Ectodermal cell (in vitro differentiated cells): Measurements from ENCODE around the gene PRICKLE4.

Experiments
- H3K27ac ChIP-seq: 2 replicates; pipeline ENCODE4 v1.7.0; 2013; ENCODE audit warnings: mild to moderate bottlenecking, low read depth, low read length; ENCODE audit not compliant: insufficient read depth, poor library complexity, severe bottlenecking
- H3K27me3 ChIP-seq: 2 replicates; pipeline ENCODE4 v1.7.0; 2013; ENCODE audit warnings: mild to moderate bottlenecking, low read length; ENCODE audit not compliant: insufficient read depth, control insufficient read depth, poor library complexity, severe bottlenecking
- H3K36me3 ChIP-seq: one replicate; pipeline ENCODE4 v1.7.0; 2013; ENCODE audit warnings: low read length; ENCODE audit not compliant: control insufficient read depth, insufficient read depth
- H3K4me1 ChIP-seq: one replicate; pipeline ENCODE4 v1.7.0; 2013; ENCODE audit warnings: low read length; ENCODE audit not compliant: control insufficient read depth, insufficient read depth
- H3K4me3 ChIP-seq: 2 replicates; pipeline ENCODE4 v1.7.0; 2013; ENCODE audit warnings: low read depth, low read length, control low read depth; ENCODE audit not compliant: insufficient read depth
- H3K9me3 ChIP-seq: 2 replicates; pipeline ENCODE4 v1.7.0; 2013; ENCODE audit warnings: mild to moderate bottlenecking, low read length, moderate library complexity; ENCODE audit not compliant: control insufficient read depth
- WGBS, 2 experiments: methylation state at CpG; one replicate each; pipeline ENCODE4 v1.1.7; 2013; ENCODE audit warnings: missing lambda C conversion rate in 2 of 2; 5-methylcytosine and 5-hydroxymethylcytosine counted together

PRICKLE4 gene

DNA sequence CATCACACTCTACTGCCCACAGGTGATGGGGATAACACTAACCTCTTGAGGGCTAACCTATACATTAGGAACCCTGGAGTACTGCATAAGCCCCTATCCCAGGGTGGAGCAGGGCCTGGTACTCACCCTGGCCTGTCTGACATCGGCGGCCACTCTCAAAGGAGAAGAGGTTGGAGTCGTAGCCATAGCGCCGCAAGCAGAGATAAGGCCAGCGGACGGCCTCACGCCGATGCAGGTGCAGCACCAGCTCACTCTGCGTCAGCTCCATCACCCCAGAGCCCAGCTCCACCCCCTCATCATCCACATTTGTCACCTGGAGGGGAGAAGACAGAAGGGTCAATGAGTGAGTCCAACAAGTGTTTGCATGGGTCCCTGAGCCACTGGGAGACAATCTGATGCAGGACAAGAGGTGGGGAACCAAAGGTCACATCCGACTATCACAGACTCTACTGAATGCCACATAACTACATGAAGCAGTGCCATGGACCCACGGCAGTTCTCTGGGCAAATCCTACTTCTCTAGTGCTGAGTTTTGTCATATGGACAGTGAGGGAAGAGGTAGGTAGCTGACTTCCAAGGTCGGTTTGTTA is 5.2 kb upstream of the PRICKLE4 start:
- Histone ChIP-seq H3K36me3 (peaks cover 19% of the 10 kb centered on the region), H3K9me3 (no peaks in the 10 kb centered on the region), H3K4me1 (peaks cover 5% of the 10 kb centered on the region), H3K4me3 (no peak overlapping the region), H3K27ac (no peak overlapping the region), H3K27me3 (no peaks in the 10 kb centered on the region)
- 94 to 97% methylated on average over 13 of the region's 13 CpGs for whole genome bisulfite sequencing, 2 experiments

DNA sequence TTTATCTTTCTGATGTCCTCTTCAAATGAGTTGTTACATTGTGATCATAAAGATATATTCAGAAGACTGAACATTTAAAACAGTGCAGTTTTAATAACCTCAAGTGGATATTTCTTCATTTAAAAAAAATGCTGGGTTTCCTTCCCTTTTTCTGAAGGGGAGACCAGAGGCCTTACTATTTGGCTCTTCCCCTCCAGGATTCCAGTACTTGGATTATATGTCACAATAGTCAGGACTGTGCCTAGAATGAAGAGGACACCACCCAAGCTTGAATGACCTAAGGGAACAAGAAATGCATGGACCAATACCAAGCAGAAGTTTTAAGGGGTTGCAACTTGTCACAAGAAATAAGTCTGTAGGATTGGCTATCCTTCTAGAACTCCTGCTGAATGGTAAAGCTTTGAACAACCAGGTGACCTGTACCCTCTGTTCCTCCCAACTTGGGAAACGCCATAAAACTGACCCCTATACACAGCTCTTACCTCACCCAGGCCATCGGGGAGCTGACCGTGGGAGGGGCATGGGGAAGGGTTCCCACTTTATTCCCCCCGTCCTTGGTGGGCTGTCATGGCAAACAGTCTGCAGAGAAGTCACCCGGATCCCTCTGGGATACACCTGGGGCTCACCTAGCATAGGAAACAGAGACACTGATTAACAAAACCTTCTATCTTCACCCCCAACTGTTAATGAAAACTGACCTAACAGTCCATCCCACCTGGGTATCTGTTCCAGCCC is 2.9 kb upstream of the PRICKLE4 start:
- WGBS, 2 experiments = 90 to 95% methylated on average over 5 of the region's 5 CpGs
- Histone ChIP-seq H3K4me3 (no peak overlapping the region), H3K27me3 (peaks cover 14% of the 10 kb centered on the region), H3K36me3 (peaks cover 11% of the 10 kb centered on the region), H3K27ac (no peak overlapping the region), H3K9me3 (no peaks in the 10 kb centered on the region), H3K4me1 (peaks cover 11% of the 10 kb centered on the region)

DNA sequence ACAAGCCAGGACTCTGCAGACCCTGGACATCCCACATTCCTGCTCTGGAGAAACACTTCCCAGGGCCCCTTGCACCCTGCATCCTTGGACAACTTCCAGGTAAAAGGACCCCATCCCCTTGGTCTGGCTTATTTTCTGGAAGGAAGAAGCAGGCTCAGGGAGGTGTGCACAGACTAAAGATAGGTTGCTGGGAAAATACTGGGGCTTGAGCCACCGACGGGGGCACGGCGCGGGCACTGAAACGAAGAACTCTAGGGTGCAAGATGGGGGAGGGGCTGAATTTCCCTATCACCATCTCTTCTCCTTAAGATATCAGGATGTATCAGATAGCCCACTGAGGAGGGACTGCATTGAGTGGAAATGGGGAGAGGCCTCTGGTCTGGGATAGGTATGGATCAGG is 1.7 kb upstream of the PRICKLE4 start:
- Histone ChIP-seq H3K4me3 (peak overlapping the region; percentile 70), H3K4me1 (peaks cover 11% of the 10 kb centered on the region), H3K36me3 (peaks cover 11% of the 10 kb centered on the region), H3K27me3 (peaks cover 14% of the 10 kb centered on the region), H3K27ac (no peak overlapping the region), H3K9me3 (no peaks in the 10 kb centered on the region)
- 42 to 48% methylated on average over 6 of the region's 6 CpGs for WGBS, 2 experiments

DNA sequence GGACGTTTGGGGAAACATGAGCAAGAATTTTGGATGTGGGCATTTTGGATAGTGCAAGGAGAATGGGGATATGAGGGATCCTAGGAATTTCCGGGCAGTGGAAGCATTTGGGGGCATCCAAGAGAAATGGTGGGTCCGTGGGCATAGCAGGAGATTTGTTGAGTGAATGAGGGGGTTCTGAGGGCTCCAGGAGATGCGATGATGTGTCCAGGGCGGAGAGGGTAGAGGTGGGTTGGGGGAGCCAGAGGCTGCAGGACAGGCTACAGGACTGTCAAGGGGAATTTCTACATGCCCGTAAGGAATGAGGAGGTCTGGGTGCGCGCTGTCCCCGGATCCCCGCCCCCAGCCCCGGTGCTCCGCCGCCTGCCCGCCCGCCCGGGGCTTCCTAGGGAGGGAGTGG is 1.2 kb upstream of the PRICKLE4 start:
- no peaks in the 10 kb centered on the region for H3K9me3 ChIP-seq
- WGBS, 2 experiments = 2% methylated on average over 16 of the region's 16 CpGs
- peak overlapping the region; percentile 70 for H3K4me3 ChIP-seq
- H3K4me1 ChIP-seq = peaks cover 11% of the 10 kb centered on the region
- H3K27ac ChIP-seq = no peak overlapping the region
- H3K36me3 ChIP-seq = peaks cover 11% of the 10 kb centered on the region
- peaks cover 14% of the 10 kb centered on the region for H3K27me3 ChIP-seq

DNA sequence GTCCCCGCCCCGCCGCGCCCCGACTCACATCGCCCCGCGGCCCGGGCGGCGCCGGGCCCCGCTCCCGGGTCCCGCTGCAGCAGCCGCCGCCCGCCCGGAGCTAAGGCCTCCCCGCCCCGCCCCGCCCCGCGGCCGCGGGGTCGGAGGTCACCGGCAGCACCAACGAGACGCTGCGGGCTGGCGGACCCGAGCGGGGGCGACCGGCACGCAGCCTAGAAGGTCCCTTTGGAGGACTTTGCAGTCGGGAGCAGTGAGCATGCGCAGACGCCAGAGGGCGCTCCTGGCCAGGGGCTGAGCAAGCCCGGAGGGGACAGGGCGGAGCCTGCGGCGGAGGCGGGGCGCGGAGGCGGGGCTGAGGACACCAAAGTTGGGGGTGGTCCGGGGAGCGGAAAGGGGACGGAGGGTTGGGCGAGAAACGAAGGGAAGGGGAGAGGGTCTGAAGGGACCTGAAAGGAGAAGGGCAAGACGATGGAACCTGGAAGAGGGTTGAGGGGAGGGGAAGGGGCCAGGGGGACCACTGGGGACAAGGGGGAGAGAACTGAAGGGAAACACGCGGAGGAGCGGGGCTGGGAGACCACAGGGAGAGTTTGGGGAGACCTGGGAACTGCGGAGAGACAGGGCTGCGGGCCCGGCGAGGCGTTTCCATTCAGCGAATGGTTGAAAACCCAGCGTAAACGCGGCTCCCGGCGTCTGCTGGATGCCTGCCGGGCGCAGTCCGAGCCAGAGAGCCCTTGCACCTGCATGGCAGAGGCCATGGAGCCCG is 613 bp upstream of the PRICKLE4 start, which contains the start of gene FRS3:
TSS of gene FRS3 (minus strand) at position 113 of the 763 bp plus-strand sequence. CDS start 2,913 bp downstream, outside the sequence.
- Histone ChIP-seq H3K36me3 (peaks cover 6% of the 10 kb centered on the region), H3K27me3 (peaks cover 14% of the 10 kb centered on the region), H3K9me3 (no peaks in the 10 kb centered on the region), H3K4me1 (peaks cover 11% of the 10 kb centered on the region), H3K27ac (no peak within 1 kb of the TSS), H3K4me3 (peak within 1 kb of the TSS; percentile 70)
- WGBS, 2 experiments = 0% methylated on average over 73 of the region's 73 CpGs

DNA sequence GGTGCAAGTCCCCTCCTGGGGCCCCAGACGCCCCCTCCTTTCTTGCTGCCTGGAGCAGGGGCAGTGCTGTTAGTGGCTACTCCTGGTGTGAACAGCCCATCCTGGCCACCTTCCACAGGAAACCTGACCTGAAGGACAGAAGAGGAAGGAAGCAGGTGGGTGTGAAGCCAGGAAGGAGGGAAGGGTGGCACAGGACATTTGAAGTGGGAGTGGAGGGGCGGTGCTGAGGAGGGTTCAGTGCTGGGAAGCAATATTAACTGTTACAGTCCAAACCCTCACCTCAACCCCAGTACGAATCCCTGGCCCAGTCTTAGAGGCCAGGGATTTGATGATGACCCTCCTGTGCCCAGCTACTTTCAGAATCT is 766 bp downstream of the PRICKLE4 start:
- Histone ChIP-seq H3K27ac (no peak overlapping the region), H3K27me3 (peaks cover 27% of the 10 kb centered on the region), H3K4me3 (peak overlapping the region; percentile 70), H3K36me3 (no peaks in the 10 kb centered on the region), H3K9me3 (no peaks in the 10 kb centered on the region), H3K4me1 (peaks cover 11% of the 10 kb centered on the region)
- 66 to 69% methylated on average over 3 of the region's 3 CpGs for WGBS, 2 experiments

DNA sequence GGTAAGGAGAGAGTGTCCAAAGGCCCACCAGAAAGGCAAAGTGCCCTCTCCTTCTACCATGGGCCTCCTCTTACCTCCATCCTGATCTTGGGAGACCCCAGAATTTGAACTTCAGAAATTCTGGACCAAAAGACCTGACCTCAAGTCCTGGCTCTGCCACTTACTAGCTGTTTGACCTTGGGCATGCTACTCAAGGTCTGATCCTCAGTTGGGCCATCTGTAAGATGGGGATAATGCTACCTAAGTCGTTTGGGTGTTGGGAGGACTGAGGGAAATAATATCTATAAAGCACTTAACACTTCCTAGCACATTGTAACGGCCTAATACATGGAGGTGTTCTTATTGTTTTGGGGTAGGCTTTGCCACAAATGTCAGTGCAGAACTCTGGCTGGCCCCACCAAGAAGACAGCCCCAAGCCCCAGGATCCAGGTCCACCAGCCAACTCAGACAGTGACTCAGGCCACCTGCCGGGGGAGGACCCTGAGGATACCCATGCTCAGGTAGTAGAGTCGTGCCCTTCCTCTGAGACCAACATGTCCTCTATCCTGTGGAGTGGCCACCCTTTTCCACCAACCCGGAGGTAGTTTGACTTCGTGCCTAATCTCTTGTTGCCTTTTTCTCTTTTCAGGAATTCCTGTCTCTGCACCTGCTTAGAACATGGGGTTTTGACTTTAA is 2.7 kb downstream of the PRICKLE4 start:
- 69 to 80% methylated on average over 5 to 6 of the region's 6 CpGs for WGBS, 2 experiments
- Histone ChIP-seq H3K27ac (no peak overlapping the region), H3K4me3 (no peak overlapping the region), H3K27me3 (peaks cover 27% of the 10 kb centered on the region), H3K9me3 (no peaks in the 10 kb centered on the region), H3K36me3 (no peaks in the 10 kb centered on the region), H3K4me1 (peaks cover 11% of the 10 kb centered on the region)

DNA sequence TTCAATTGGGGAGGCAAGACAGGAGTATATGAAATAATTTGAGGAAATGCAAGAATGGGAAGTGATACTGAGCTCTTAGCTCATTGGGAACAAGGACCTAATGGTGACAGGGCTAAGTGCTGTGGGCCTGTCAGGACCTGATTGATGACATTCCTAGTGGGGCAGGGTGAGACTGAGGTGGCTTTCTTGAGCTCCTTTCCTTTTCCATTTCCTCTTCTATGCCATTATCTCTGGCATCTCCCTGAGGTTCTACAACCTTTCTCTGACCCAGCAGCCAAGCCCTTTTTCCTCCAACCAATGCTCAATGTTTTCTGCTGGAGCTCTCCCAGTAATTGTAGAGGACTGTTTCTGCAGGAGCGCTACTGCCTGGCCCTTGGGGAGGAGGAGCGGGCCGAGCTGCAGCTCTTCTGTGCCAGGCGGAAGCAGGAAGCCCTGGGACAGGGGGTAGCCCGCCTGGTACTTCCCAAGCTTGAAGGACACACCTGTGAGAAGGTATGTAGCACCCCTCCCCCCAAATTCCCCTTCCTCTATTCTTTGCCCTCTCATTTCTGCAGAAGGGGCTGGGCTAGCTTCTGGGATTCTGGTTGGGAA is 4.1 kb downstream of the PRICKLE4 start:
- WGBS, 2 experiments = 81 to 89% methylated on average over 5 of the region's 5 CpGs
- Histone ChIP-seq H3K27me3 (peaks cover 27% of the 10 kb centered on the region), H3K36me3 (peaks cover 7% of the 10 kb centered on the region), H3K9me3 (no peaks in the 10 kb centered on the region), H3K4me1 (peaks cover 5% of the 10 kb centered on the region), H3K27ac (no peak overlapping the region), H3K4me3 (no peak overlapping the region)

DNA sequence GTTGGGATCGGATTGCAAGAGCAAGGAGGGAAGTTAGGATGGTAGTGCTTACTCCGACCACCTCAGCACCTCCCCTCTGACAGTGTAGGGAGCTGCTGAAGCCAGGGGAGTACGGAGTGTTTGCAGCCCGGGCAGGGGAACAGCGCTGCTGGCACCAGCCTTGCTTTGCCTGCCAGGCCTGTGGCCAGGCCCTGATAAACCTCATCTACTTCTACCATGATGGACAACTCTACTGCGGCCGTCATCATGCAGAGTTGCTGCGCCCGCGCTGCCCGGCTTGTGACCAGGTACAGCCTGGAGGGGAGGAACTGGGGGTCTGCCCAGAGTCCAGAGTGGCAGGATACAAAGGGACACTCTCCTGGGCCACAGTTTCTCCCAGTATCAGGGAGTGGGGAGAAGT is 4.7 kb downstream of the PRICKLE4 start:
- Histone ChIP-seq H3K9me3 (no peaks in the 10 kb centered on the region), H3K27me3 (peaks cover 27% of the 10 kb centered on the region), H3K4me1 (peaks cover 5% of the 10 kb centered on the region), H3K27ac (no peak overlapping the region), H3K4me3 (no peak overlapping the region), H3K36me3 (peaks cover 13% of the 10 kb centered on the region)
- WGBS, 2 experiments = 84 to 87% methylated on average over 11 of the region's 11 CpGs
